Left lung (tissue), 10 donors: ENCODE results near the gene PIGC. TPM values are rescaled to one million over a fixed set of nuclear protein-coding genes. Genes with fewer than 3 reads are reported as not detected.

Experiments used
- ATAC-seq: fragments of 200-7000 bp; cut with Tn5 transposase; one replicate; pipeline ENCODE4 v1.9.1; 2020; ENCODE audit warnings: moderate library complexity
- DNase-seq, 4 donors: peaks; one replicate each; pipeline ENCODE4 v3.0.0-alpha.2; 2013 to 2020
- H3K27ac ChIP-seq, 2 donors: fragments of 200-600 bp; sonication (generic) in 1 of 2; one replicate each; pipeline versions ENCODE4 v1.5.0 to v1.8.0; 2020 to 2021
- H3K27me3 ChIP-seq, 2 donors: fragments of 200-600 bp; sonication (generic) in 1 of 2; one replicate each; pipeline versions ENCODE4 v1.5.0 to v1.8.0; 2020 to 2021
- H3K36me3 ChIP-seq, 2 donors: fragments of 200-600 bp; sonication (generic) in 1 of 2; one replicate each; pipeline versions ENCODE4 v1.5.0 to v1.8.0; 2020 to 2021
- H3K4me1 ChIP-seq, 2 donors: fragments of 200-600 bp; one replicate each; pipeline ENCODE4 v1.8.0; 2021
- H3K4me3 ChIP-seq, 2 donors: fragments of 200-600 bp; sonication (generic) in 1 of 2; one replicate each; pipeline versions ENCODE4 v1.5.0 to v1.8.0; 2020 to 2021; ENCODE audit warnings: mild to moderate bottlenecking in 1 of 2
- H3K9me3 ChIP-seq, 2 donors: fragments of 200-600 bp; sonication (generic) in 1 of 2; one replicate each; pipeline versions ENCODE4 v1.5.0 to v1.8.0; 2020 to 2021
- intact Hi-C, 2 donors: fragments of 100-400 bp; cut with DNase I; formaldehyde crosslinking; loops; one replicate each; pipeline versions ENCODE4 v1.11.2 to v1.14.2; 2022
- polyA plus RNA-seq, 6 donors: library from polyadenylated mRNA; unstranded; fragments of 120-200 nt; gene quantifications; one replicate each; pipeline ENCODE4 v1.2.1, GENCODE V29; 2013; ENCODE audit not compliant: insufficient read length in 6 of 6
- total RNA-seq, 2 donors: library from RNA; stranded (reverse); fragmentation: NEBNext Ultra II Directional; extraction: Animal tissue kit (Norgen Biotek cat#: 25700); gene quantifications; one replicate each; pipeline ENCODE4 v1.2.1, GENCODE V29; 2021
- TF ChIP-seq, protein P1 (sequence below), 2 donors: fragments of 200-600 bp; sonication (generic) in 1 of 2; IDR thresholded peaks; one replicate each; pipeline versions ENCODE4 v1.5.0 to v1.8.0; 2021; ENCODE audit warnings: antibody characterized with exemption in 2 of 2
- donor health status: DM: no; HTN: yes; CAD: no.
- donor health status: DM: no; HTN: no; CAD: no.

Gene PIGC
- total and polyA plus RNA-seq, 8 donors: 22.3 to 45.8 (median 44.1) TPM

DNA sequence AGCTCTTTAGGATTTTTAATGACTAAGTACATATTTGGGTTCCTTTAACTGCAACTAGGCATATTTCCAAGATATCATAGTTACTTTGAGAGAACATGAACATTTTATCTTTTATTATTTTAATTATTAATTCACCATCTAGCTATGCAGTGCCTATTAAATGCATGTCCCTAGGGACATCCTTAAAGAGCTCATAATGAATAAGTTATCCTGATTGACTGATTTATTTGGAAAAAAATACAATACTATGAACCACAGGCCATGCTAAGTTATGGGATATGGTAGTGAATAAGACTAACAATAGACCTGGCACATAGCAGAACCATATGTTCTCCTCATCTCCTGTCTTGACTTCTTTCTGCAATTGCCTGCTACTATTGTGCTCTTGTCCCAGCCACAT is 39.7 kb downstream of the PIGC start:
- no peak overlapping the region for H3K27ac ChIP-seq
- H3K27me3 ChIP-seq: no peaks in the 10 kb centered on the region
- no peak overlapping the region for H3K4me3 ChIP-seq
- intact Hi-C loops: loop anchor here in 1 of 2 donors (10.0 kb wide), 1 partner anchor 399 kb away; no protein-coding TSS in a partner anchor
- no peak for ATAC-seq
- no peak for DNase-seq
- no peaks in the 10 kb centered on the region for H3K9me3 ChIP-seq
- no peaks in the 10 kb centered on the region for H3K36me3 ChIP-seq
- TF ChIP-seq, protein P1, sequence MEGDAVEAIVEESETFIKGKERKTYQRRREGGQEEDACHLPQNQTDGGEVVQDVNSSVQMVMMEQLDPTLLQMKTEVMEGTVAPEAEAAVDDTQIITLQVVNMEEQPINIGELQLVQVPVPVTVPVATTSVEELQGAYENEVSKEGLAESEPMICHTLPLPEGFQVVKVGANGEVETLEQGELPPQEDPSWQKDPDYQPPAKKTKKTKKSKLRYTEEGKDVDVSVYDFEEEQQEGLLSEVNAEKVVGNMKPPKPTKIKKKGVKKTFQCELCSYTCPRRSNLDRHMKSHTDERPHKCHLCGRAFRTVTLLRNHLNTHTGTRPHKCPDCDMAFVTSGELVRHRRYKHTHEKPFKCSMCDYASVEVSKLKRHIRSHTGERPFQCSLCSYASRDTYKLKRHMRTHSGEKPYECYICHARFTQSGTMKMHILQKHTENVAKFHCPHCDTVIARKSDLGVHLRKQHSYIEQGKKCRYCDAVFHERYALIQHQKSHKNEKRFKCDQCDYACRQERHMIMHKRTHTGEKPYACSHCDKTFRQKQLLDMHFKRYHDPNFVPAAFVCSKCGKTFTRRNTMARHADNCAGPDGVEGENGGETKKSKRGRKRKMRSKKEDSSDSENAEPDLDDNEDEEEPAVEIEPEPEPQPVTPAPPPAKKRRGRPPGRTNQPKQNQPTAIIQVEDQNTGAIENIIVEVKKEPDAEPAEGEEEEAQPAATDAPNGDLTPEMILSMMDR (IDR thresholded peaks at IDR 0.05): no peak
- H3K4me1 ChIP-seq: peaks cover 3 to 5% of the 10 kb centered on the region in 2 donors

DNA sequence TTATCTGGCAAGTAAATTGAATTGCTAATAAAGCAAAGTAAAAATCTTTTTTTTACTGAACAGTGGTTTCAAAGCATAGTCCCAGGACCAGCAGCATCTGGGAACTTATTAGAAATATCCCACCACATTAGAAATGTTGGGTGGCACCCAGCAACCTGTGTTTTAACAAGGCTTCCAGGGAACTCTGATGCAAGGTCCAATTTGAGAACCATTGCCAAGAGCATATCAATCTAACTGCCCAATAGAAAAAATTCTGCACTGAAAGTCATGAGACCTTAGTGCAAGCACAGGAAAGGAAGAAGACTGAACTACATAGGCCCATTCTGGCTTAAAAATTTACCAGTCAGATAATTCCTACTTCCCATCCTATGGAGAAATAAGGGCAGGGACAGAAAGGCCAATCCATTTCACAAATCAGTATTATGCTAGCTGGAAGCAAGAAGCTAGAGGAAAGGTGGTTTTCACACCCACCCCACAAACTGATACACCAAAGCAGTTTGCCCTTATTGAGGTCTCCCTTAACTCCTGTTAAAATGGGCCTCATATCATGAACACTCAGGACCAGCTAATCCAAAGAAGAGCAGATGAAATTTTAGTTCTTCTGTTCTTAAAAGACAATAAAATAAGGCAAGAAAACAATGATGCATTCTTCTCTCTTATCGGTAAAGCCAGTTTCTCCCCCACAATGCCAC is 40.8 kb downstream of the PIGC start:
- TF ChIP-seq, protein P1 (IDR thresholded peaks at IDR 0.05): no peak
- Histone ChIP-seq H3K9me3 (no peaks in the 10 kb centered on the region), H3K36me3 (no peaks in the 10 kb centered on the region), H3K4me3 (no peak overlapping the region), H3K27ac (no peak overlapping the region), H3K27me3 (no peaks in the 10 kb centered on the region), H3K4me1 (peaks cover 10% of the 10 kb centered on the region in 2 donors)
- no peak for ATAC-seq
- DNase-seq: no peak
- intact Hi-C loops: loop anchor here in 1 of 2 donors (10.0 kb wide), 1 partner anchor 398 kb away; no protein-coding TSS in a partner anchor

DNA sequence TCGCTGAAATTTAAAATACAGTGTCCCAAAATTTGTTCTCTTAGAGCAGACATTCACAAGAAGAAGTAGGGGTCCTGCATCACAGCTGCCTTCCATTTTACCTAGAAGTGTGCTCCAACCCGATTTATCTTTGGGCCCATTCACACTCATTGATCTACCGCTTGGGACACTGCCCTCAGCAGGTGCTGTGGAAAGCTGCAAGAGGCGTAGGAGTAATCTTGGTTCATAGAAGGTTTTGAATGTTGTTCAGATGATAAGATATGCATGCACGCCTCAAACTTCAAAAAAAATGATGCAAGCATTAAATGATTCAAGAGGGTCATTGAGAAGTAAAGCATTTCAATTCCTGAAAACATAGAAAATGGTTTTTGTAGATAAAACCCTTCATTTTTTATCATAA is 42.0 kb downstream of the PIGC start:
- Histone ChIP-seq H3K4me1 (peaks cover 10 to 11% of the 10 kb centered on the region in 2 donors), H3K4me3 (no peak overlapping the region), H3K27me3 (no peaks in the 10 kb centered on the region), H3K9me3 (no peaks in the 10 kb centered on the region), H3K36me3 (no peaks in the 10 kb centered on the region), H3K27ac (peak overlapping the region in 1 of 2 donors; percentile 50)
- DNase-seq: no peak
- TF ChIP-seq, protein P1 (IDR thresholded peaks at IDR 0.05): no peak
- ATAC-seq: no peak
- intact Hi-C loops: loop anchor here in 1 of 2 donors (10.0 kb wide), 1 partner anchor 397 kb away; no protein-coding TSS in a partner anchor

DNA sequence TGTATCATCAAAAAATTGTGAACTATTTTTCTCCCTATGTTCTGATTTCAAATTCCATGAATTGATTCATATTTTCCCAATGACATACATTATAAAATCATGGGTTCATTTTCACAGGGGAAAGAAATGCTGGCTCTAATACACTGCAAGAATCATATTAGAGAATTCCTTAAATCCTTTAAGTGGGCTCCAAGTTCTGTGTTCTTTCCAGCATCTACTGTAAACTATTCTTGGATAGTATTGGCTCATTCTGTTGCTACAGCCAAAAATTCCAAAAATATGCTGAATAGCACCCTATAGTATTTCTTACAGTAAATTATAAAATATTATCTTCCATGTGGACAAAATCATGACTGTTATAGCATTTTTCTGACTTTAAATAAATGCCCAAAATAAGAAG is 42.4 kb downstream of the PIGC start:
- no peak for DNase-seq
- peaks cover 10 to 11% of the 10 kb centered on the region in 2 donors for H3K4me1 ChIP-seq
- H3K36me3 ChIP-seq: no peaks in the 10 kb centered on the region
- H3K4me3 ChIP-seq: no peak overlapping the region
- H3K27me3 ChIP-seq: no peaks in the 10 kb centered on the region
- ATAC-seq: no peak
- intact Hi-C loops: loop anchor here in 1 of 2 donors (10.0 kb wide), 1 partner anchor 397 kb away; no protein-coding TSS in a partner anchor
- TF ChIP-seq, protein P1 (IDR thresholded peaks at IDR 0.05): no peak
- no peaks in the 10 kb centered on the region for H3K9me3 ChIP-seq
- peak overlapping the region in 1 of 2 donors; percentile 50 for H3K27ac ChIP-seq

DNA sequence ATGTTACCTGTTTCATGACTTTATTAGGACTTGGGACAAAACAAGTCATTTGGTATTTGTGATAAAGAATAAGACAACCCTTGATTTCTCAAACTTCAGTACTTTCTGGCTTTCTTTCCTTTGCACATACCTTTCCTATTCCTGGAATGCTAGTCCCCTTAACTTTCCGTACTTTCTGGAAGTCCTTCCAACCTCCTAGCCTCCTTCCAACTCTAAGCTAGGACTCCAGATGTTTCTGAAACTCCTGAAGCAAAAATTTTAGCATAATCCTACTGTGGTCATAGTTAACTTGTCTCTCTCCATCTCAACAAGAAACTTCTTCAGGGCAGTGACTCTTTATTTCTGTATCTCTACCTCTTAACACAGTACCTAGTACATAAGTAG is 43.2 kb downstream of the PIGC start:
- DNase-seq (no peak), ATAC-seq (no peak)
- H3K9me3 ChIP-seq: no peaks in the 10 kb centered on the region
- H3K27ac ChIP-seq: peak overlapping the region in 1 of 2 donors; percentile 50
- intact Hi-C loops: loop anchor here in 1 of 2 donors (10.0 kb wide), 1 partner anchor 396 kb away; no protein-coding TSS in a partner anchor
- no peak overlapping the region for H3K4me3 ChIP-seq
- H3K27me3 ChIP-seq: no peaks in the 10 kb centered on the region
- no peaks in the 10 kb centered on the region for H3K36me3 ChIP-seq
- TF ChIP-seq, protein P1 (IDR thresholded peaks at IDR 0.05): no peak
- H3K4me1 ChIP-seq: peaks cover 10 to 11% of the 10 kb centered on the region in 2 donors
